DOHH2 (cell line): ENCODE results near the gene STX17.

Experiments used
- H3F3A ChIP-seq: fragments of 200-600 bp; sonication (generic), shearing (Covaris generic); 2 replicates; pipeline ENCODE4 v1.6.0; 2016; ENCODE audit warnings: antibody characterized with exemption, mild to moderate bottlenecking; ENCODE audit not compliant: control insufficient read depth, insufficient read depth
- H3K27ac ChIP-seq: fragments of 200-600 bp; sonication (generic); 2 replicates; pipeline ENCODE4 v1.5.1; 2014; ENCODE audit warnings: low read depth, mild to moderate bottlenecking, low read length, moderate library complexity
- H3K27me3 ChIP-seq: fragments of 200-600 bp; sonication (generic); 2 replicates; pipeline ENCODE4 v1.6.1; 2014; ENCODE audit warnings: mild to moderate bottlenecking, low read length, mixed read lengths; ENCODE audit not compliant: control insufficient read depth
- H3K36me3 ChIP-seq: fragments of 200-600 bp; sonication (generic); 2 replicates; pipeline ENCODE4 v1.6.1; 2014; ENCODE audit warnings: mild to moderate bottlenecking, low read length, moderate library complexity, mixed read lengths; ENCODE audit not compliant: control insufficient read depth
- H3K4me1 ChIP-seq: fragments of 200-600 bp; sonication (generic); 2 replicates; pipeline ENCODE4 v1.6.1; 2014; ENCODE audit warnings: mild to moderate bottlenecking, low read length, mixed read lengths; ENCODE audit not compliant: control insufficient read depth
- H3K4me2 ChIP-seq: fragments of 200-600 bp; sonication (generic); 2 replicates; pipeline ENCODE4 v1.6.0; 2014; ENCODE audit warnings: mild to moderate bottlenecking, low read length, moderate library complexity
- H3K4me3 ChIP-seq: fragments of 200-600 bp; sonication (generic); 2 replicates; pipeline ENCODE4 v1.5.1; 2014; ENCODE audit warnings: mild to moderate bottlenecking, low read length, mixed read lengths
- H3K79me2 ChIP-seq: fragments of 200-600 bp; sonication (generic); 2 replicates; pipeline ENCODE4 v1.6.1; 2014; ENCODE audit warnings: mild to moderate bottlenecking, low read length, mixed read lengths; ENCODE audit not compliant: control insufficient read depth
- H3K9me2 ChIP-seq: fragments of 200-600 bp; sonication (generic); replicated peaks from 2 replicates; pipeline ENCODE4 v1.6.1; 2014; ENCODE audit warnings: mild to moderate bottlenecking, low read length, mixed read lengths; ENCODE audit not compliant: control insufficient read depth
- H3K9me3 ChIP-seq: fragments of 200-600 bp; sonication (generic); 2 replicates; pipeline ENCODE4 v1.6.1; 2014; ENCODE audit warnings: antibody characterized with exemption, low read length, mixed read lengths; ENCODE audit not compliant: control insufficient read depth, insufficient read depth
- H4K20me1 ChIP-seq: fragments of 200-600 bp; sonication (generic); 2 replicates; pipeline ENCODE4 v1.6.0; 2014; ENCODE audit warnings: low read depth, mild to moderate bottlenecking, antibody characterized with exemption, low read length, moderate library complexity; ENCODE audit not compliant: control insufficient read depth, insufficient read depth
- CTCF ChIP-seq: fragments of 200-600 bp; sonication (generic); IDR thresholded peaks from one replicate; pipeline ENCODE4 v1.5.1; 2014; ENCODE audit warnings: antibody characterized with exemption, mild to moderate bottlenecking, low read depth, low read length; ENCODE audit not compliant: poor library complexity, severe bottlenecking
- EZH2phosphoT487 ChIP-seq: fragments of 200-600 bp; sonication (generic); IDR thresholded peaks from 2 replicates; pipeline ENCODE4 v1.6.1; 2017; ENCODE audit warnings: borderline replicate concordance, mild to moderate bottlenecking, antibody characterized with exemption, low read length, moderate library complexity, mixed read lengths

The STX17 gene

GRCh38 chr9:99895510-99895909 lies 10.9 kb upstream of the STX17 start:
- Histone ChIP-seq H3K27ac (no peak overlapping the region), H3K36me3 (no peaks in the 10 kb centered on the region), H3K4me3 (no peak overlapping the region), H3K9me2 (no peaks in the 10 kb centered on the region), H4K20me1 (no peaks in the 10 kb centered on the region), H3K4me2 (no peak overlapping the region), H3K4me1 (no peaks in the 10 kb centered on the region), H3K9me3 (no peaks in the 10 kb centered on the region), H3F3A (no peaks in the 10 kb centered on the region), H3K27me3 (peaks cover 15% of the 10 kb centered on the region; the same call in 1 of the 2 replicates), H3K79me2 (no peaks in the 10 kb centered on the region)
- TF ChIP-seq EZH2phosphoT487, result no peak
- no peak for TF ChIP-seq CTCF

- Histone ChIP-seq H3K27me3 (peaks cover 15% of the 10 kb centered on the region), H3K9me3 (no peaks in the 10 kb centered on the region), H3K4me2 (no peak overlapping the region), H3K4me1 (no peaks in the 10 kb centered on the region), H4K20me1 (no peaks in the 10 kb centered on the region), H3F3A (no peaks in the 10 kb centered on the region), H3K4me3 (no peak overlapping the region), H3K9me2 (no peaks in the 10 kb centered on the region), H3K36me3 (no peaks in the 10 kb centered on the region), H3K27ac (no peak overlapping the region), H3K79me2 (no peaks in the 10 kb centered on the region)
- no peak for TF ChIP-seq EZH2phosphoT487
- TF ChIP-seq CTCF, result no peak
Measured at GRCh38 chr9:99896119-99896518, 10.3 kb upstream of the STX17 start.

- H3K79me2 ChIP-seq, result peaks cover 10% of the 10 kb centered on the region
- H3K27me3 ChIP-seq, result peaks cover 6% of the 10 kb centered on the region
- H3F3A ChIP-seq, result peaks cover 9% of the 10 kb centered on the region; the same call in 1 of the 2 replicates
- H3K9me3 ChIP-seq, result no peaks in the 10 kb centered on the region
- no peak overlapping the region for H3K4me3 ChIP-seq
- TF ChIP-seq CTCF, result no peak
- TF ChIP-seq EZH2phosphoT487, result no peak
- no peak overlapping the region for H3K4me2 ChIP-seq
- H3K9me2 ChIP-seq, result no peaks in the 10 kb centered on the region
- no peaks in the 10 kb centered on the region for H4K20me1 ChIP-seq
- no peak overlapping the region for H3K27ac ChIP-seq
- no peaks in the 10 kb centered on the region for H3K36me3 ChIP-seq
- H3K4me1 ChIP-seq, result peaks cover 15% of the 10 kb centered on the region
Measured at GRCh38 chr9:99903393-99903792, 3.1 kb upstream of the STX17 start.
